WTC11 (cell line): ENCODE measurements around the gene APOBR. TPM values are rescaled to one million over a fixed set of nuclear protein-coding genes. Genes with fewer than 3 reads are reported as not detected.

ENCODE experiments used
- ATAC-seq: fragments of 200-7000 bp; cut with Tn5 transposase; 2 replicates; pipeline ENCODE4 v1.10.0; 2021; ENCODE audit warnings: mild to moderate bottlenecking, moderate library complexity
- CTCF ChIA-PET: fragments of 300-600 bp; sonication (Branson Sonifier 250); formaldehyde crosslinking; loops from one replicate; lab custom pipeline; 2021; ENCODE audit warnings: antibody characterized with exemption; lab: Charles Lee
- POLR2A ChIA-PET: fragments of 350-600 bp; sonication (Branson Sonifier 250); formaldehyde crosslinking; loops from one replicate; lab custom pipeline; 2021; ENCODE audit warnings: antibody characterized with exemption; lab: Charles Lee
- DNase-seq: peaks from one replicate; pipeline ENCODE4 v3.0.0; 2021; ENCODE audit warnings: low spot score
- H3K27ac Mint-ChIP-seq: 2 replicates; pipeline ENCODE4 v1.8.0; 2021; ENCODE audit warnings: mixed read lengths
- H3K27me3 Mint-ChIP-seq: 2 replicates; pipeline ENCODE4 v1.8.0; 2021; ENCODE audit warnings: low read depth, mild to moderate bottlenecking, moderate library complexity, mixed read lengths
- H3K36me3 Mint-ChIP-seq: 2 replicates; pipeline ENCODE4 v1.8.0; 2021; ENCODE audit warnings: mixed read lengths
- H3K4me1 Mint-ChIP-seq: 2 replicates; pipeline ENCODE4 v1.8.0; 2022; ENCODE audit warnings: mixed read lengths
- H3K4me3 Mint-ChIP-seq: 2 replicates; pipeline ENCODE4 v1.8.0; 2021; ENCODE audit warnings: mild to moderate bottlenecking, moderate library complexity, mixed read lengths
- H3K9me3 Mint-ChIP-seq: 2 replicates; pipeline ENCODE4 v1.8.0; 2021; ENCODE audit warnings: mixed read lengths
- AR ChIP-seq: fragments of 250-450 bp; sonication (Bioruptor Pico); IDR thresholded peaks from 2 replicates; pipeline ENCODE4 v1.9.0; 2021; ENCODE audit warnings: mild to moderate bottlenecking
- ATF1 ChIP-seq: sonication (generic); formaldehyde crosslinking; IDR thresholded peaks from 2 replicates; pipeline ENCODE4 v1.8.1; 2023; ENCODE audit warnings: mild to moderate bottlenecking, moderate library complexity, missing genetic modification reagents
- EMX1 ChIP-seq: fragments of 250-450 bp; sonication (Bioruptor Pico); IDR thresholded peaks from 2 replicates; pipeline ENCODE4 v1.8.0; 2021; ENCODE audit warnings: mild to moderate bottlenecking
- GRHL2 ChIP-seq: fragments of 250-450 bp; sonication (Bioruptor Pico); IDR thresholded peaks from 2 replicates; pipeline ENCODE4 v1.8.0; 2022; ENCODE audit warnings: mild to moderate bottlenecking, moderate library complexity; ENCODE audit not compliant: insufficient replicate concordance, severe bottlenecking
- GTF2I ChIP-seq: fragments of 250-450 bp; sonication (Bioruptor Pico); conservative IDR thresholded peaks from 2 replicates; pipeline ENCODE4 v1.4.0; 2021; ENCODE audit warnings: mild to moderate bottlenecking
- IRF2 ChIP-seq: sonication (generic); formaldehyde crosslinking; IDR thresholded peaks from 2 replicates; pipeline ENCODE4 v1.8.0; 2022; ENCODE audit warnings: low read depth, missing genetic modification reagents, borderline replicate concordance
- JAZF1 ChIP-seq: fragments of 250-450 bp; sonication (Bioruptor Pico); IDR thresholded peaks from 2 replicates; pipeline ENCODE4 v1.9.0; 2021; ENCODE audit warnings: moderate library complexity, mild to moderate bottlenecking, inconsistent platforms
- JUN ChIP-seq: sonication (generic); formaldehyde crosslinking; IDR thresholded peaks from 2 replicates; pipeline ENCODE4 v1.8.0; 2023; ENCODE audit warnings: mild to moderate bottlenecking, missing genetic modification reagents
- MXD4 ChIP-seq: fragments of 250-450 bp; sonication (Bioruptor Pico); IDR thresholded peaks from 2 replicates; pipeline ENCODE4 v1.8.0; 2021; ENCODE audit warnings: mild to moderate bottlenecking, moderate library complexity, borderline replicate concordance
- NR2C2 ChIP-seq: sonication (generic); formaldehyde crosslinking; IDR thresholded peaks from 2 replicates; pipeline ENCODE4 v1.8.0; 2022; ENCODE audit warnings: mild to moderate bottlenecking, missing genetic modification reagents
- NR3C1 ChIP-seq: sonication (generic); formaldehyde crosslinking; conservative IDR thresholded peaks from 2 replicates; pipeline ENCODE4 v1.8.1; 2023; ENCODE audit warnings: low read depth, mild to moderate bottlenecking, missing genetic modification reagents
- SMAD3 ChIP-seq: sonication (generic); formaldehyde crosslinking; IDR thresholded peaks from 2 replicates; pipeline ENCODE4 v1.8.0; 2022; ENCODE audit warnings: missing genetic modification reagents, mild to moderate bottlenecking, borderline replicate concordance
- STAT6 ChIP-seq: sonication (generic); formaldehyde crosslinking; conservative IDR thresholded peaks from 2 replicates; pipeline ENCODE4 v1.8.1; 2023; ENCODE audit warnings: mild to moderate bottlenecking, low read depth, missing genetic modification reagents, moderate library complexity
- TEAD4 ChIP-seq: sonication (generic); formaldehyde crosslinking; IDR thresholded peaks from 2 replicates; pipeline ENCODE4 v1.8.0; 2022; ENCODE audit warnings: mild to moderate bottlenecking, missing genetic modification reagents
- TP53 ChIP-seq: sonication (generic); formaldehyde crosslinking; IDR thresholded peaks from 2 replicates; pipeline ENCODE4 v1.8.1; 2023; ENCODE audit warnings: mild to moderate bottlenecking, missing genetic modification reagents
- ZNF138 ChIP-seq: sonication (generic); formaldehyde crosslinking; conservative IDR thresholded peaks from 2 replicates; pipeline ENCODE4 v1.8.1; 2022; ENCODE audit warnings: mild to moderate bottlenecking, moderate library complexity, missing genetic modification reagents
- total RNA-seq: library from RNA; stranded (reverse); gene quantifications from 3 replicates; pipeline ENCODE4 v1.2.3, GENCODE V29; 2021
- TF ChIP-seq, protein P1 (sequence below): fragments of 250-450 bp; sonication (Bioruptor Pico); conservative IDR thresholded peaks from 2 replicates; pipeline ENCODE4 v1.9.0; 2021; ENCODE audit warnings: mild to moderate bottlenecking
- TF ChIP-seq, protein P2 (sequence below): fragments of 250-450 bp; sonication (Bioruptor Pico); IDR thresholded peaks from 2 replicates; pipeline ENCODE4 v1.9.0; 2021; ENCODE audit warnings: mild to moderate bottlenecking
- TF ChIP-seq, protein P3 (sequence below): sonication (generic); formaldehyde crosslinking; IDR thresholded peaks from 2 replicates; pipeline ENCODE4 v1.8.1; 2023; ENCODE audit warnings: mild to moderate bottlenecking, missing genetic modification reagents

The APOBR gene
- total RNA-seq, 1 experiment from 2014 or later = not detected

GRCh38 chr16:28496844-28497243, 2.4 kb downstream of the APOBR start:
- no peak overlapping the region for H3K4me3 Mint-ChIP-seq
- ATAC-seq (no peak), DNase-seq (no peak)
- POLR2A ChIA-PET = no interaction called here
- H3K27ac Mint-ChIP-seq = no peak overlapping the region
- H3K4me1 Mint-ChIP-seq = no peaks in the 10 kb centered on the region
- TF ChIP-seq EMX1 = no peak
- no peak for TF ChIP-seq TEAD4 (CRISPR knock-in tag)
- TF ChIP-seq, protein P1, sequence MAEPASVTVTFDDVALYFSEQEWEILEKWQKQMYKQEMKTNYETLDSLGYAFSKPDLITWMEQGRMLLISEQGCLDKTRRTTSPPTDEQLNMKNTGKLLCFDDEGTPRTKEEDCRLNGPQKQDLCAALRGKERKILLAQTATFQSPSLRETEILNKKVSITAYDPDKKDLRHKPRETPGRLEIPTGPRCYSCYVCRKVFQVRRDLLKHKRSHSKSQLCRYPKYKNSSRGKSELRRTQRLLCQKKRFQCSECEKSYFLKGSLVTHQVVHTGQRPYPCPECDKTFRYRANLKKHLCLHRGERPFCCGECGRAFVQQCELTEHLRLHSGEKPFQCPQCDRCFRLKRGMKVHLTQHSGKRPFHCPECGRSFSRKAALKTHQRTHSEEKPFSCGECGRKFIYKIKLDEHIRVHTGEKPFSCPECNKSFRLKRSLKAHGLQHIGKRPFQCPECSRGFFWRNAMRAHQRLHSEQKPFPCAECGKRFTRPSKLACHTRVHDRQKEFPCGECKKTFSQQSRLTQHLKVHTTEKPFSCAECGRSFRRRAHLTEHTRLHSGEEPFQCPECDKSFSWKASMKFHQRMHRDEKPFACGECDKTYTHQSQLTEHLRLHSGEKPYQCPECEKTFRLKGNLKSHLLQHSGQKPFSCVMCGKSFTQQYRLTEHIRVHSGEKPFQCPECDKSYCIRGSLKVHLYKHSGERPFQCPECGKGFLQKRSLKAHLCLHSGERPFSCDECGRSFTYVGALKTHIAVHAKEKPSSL = no peak
- TF ChIP-seq, all 79 proteins: peak for 0
- no peaks in the 10 kb centered on the region for H3K36me3 Mint-ChIP-seq
- H3K9me3 Mint-ChIP-seq = no peaks in the 10 kb centered on the region
- H3K27me3 Mint-ChIP-seq = peaks cover 20% of the 10 kb centered on the region
- CTCF ChIA-PET = no interaction called here

- ATAC-seq (no peak), DNase-seq (no peak)
- Mint-ChIP-seq H3K9me3 (no peaks in the 10 kb centered on the region), H3K36me3 (no peaks in the 10 kb centered on the region), H3K27ac (no peak overlapping the region), H3K4me1 (no peaks in the 10 kb centered on the region), H3K4me3 (no peak overlapping the region), H3K27me3 (peaks cover 20% of the 10 kb centered on the region)
- ChIA-PET CTCF (interaction anchor here (0.8 kb wide), 1 partner anchor 326 kb away, joined by 6 read pairs; no protein-coding TSS in a partner anchor), POLR2A (no interaction called here)
- TF ChIP-seq AR (CRISPR knock-in tag) = no peak
- TF ChIP-seq NR2C2 (CRISPR knock-in tag) = no peak
- no peak for TF ChIP-seq ZNF138 (CRISPR knock-in tag)
- no peak for TF ChIP-seq GTF2I
- TF ChIP-seq IRF2 (CRISPR knock-in tag) = no peak
- no peak for TF ChIP-seq ATF1
- no peak for TF ChIP-seq TP53 (CRISPR knock-in tag)
- TF ChIP-seq GRHL2 = no peak
- TF ChIP-seq, protein P2, sequence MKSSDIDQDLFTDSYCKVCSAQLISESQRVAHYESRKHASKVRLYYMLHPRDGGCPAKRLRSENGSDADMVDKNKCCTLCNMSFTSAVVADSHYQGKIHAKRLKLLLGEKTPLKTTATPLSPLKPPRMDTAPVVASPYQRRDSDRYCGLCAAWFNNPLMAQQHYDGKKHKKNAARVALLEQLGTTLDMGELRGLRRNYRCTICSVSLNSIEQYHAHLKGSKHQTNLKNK (CRISPR knock-in tag) = no peak
- TF ChIP-seq JAZF1 (CRISPR knock-in tag) = no peak
- TF ChIP-seq MXD4 = no peak
- no peak for TF ChIP-seq STAT6 (CRISPR knock-in tag)
- no peak for TF ChIP-seq TEAD4 (CRISPR knock-in tag)
- no peak for TF ChIP-seq NR3C1
- no peak for TF ChIP-seq JUN (CRISPR knock-in tag)
- no peak for TF ChIP-seq SMAD3 (CRISPR knock-in tag)
- TF ChIP-seq, protein P3, sequence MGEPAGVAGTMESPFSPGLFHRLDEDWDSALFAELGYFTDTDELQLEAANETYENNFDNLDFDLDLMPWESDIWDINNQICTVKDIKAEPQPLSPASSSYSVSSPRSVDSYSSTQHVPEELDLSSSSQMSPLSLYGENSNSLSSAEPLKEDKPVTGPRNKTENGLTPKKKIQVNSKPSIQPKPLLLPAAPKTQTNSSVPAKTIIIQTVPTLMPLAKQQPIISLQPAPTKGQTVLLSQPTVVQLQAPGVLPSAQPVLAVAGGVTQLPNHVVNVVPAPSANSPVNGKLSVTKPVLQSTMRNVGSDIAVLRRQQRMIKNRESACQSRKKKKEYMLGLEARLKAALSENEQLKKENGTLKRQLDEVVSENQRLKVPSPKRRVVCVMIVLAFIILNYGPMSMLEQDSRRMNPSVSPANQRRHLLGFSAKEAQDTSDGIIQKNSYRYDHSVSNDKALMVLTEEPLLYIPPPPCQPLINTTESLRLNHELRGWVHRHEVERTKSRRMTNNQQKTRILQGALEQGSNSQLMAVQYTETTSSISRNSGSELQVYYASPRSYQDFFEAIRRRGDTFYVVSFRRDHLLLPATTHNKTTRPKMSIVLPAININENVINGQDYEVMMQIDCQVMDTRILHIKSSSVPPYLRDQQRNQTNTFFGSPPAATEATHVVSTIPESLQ (CRISPR knock-in tag) = no peak
These were observed 2.9 kb downstream of the APOBR start for GRCh38 chr16:28497386-28497785.
